Measurements from ENCODE around the gene MAPKBP1. TPM values are rescaled to one million over a fixed set of nuclear protein-coding genes. Genes with fewer than 3 reads are reported as not detected.
A peak's percentile ranks its signal among the peaks of the same experiment; 100 is the strongest.

The MAPKBP1 gene
- total RNA-seq, 1 donor from 2014 or later = 36.6 TPM

- Mint-ChIP-seq H3K27me3 (ENCODE audit: low read depth) (no peaks in the 10 kb centered on the region), H3K9me3 (no peaks in the 10 kb centered on the region), H3K4me1 (peaks cover 7% of the 10 kb centered on the region), H3K27ac (ENCODE audit: unreplicated experiment) (no peak overlapping the region), H3K36me3 (ENCODE audit: low read depth) (no peaks in the 10 kb centered on the region), H3K4me3 (no peak overlapping the region)
- DNase-seq (ENCODE audit: low read depth, low spot score) = no peak
- TF ChIP-seq, protein P1, sequence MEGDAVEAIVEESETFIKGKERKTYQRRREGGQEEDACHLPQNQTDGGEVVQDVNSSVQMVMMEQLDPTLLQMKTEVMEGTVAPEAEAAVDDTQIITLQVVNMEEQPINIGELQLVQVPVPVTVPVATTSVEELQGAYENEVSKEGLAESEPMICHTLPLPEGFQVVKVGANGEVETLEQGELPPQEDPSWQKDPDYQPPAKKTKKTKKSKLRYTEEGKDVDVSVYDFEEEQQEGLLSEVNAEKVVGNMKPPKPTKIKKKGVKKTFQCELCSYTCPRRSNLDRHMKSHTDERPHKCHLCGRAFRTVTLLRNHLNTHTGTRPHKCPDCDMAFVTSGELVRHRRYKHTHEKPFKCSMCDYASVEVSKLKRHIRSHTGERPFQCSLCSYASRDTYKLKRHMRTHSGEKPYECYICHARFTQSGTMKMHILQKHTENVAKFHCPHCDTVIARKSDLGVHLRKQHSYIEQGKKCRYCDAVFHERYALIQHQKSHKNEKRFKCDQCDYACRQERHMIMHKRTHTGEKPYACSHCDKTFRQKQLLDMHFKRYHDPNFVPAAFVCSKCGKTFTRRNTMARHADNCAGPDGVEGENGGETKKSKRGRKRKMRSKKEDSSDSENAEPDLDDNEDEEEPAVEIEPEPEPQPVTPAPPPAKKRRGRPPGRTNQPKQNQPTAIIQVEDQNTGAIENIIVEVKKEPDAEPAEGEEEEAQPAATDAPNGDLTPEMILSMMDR (conservative IDR thresholded peaks at IDR 0.05) = no peak
These were observed 34.8 kb downstream of the MAPKBP1 start for GRCh38 chr15:41809121-41809520.

- H3K4me1 Mint-ChIP-seq = peaks cover 7% of the 10 kb centered on the region
- no peaks in the 10 kb centered on the region for H3K36me3 Mint-ChIP-seq (ENCODE audit: low read depth)
- TF ChIP-seq, protein P1 (conservative IDR thresholded peaks at IDR 0.05) = no peak
- H3K9me3 Mint-ChIP-seq = no peaks in the 10 kb centered on the region
- DNase-seq (ENCODE audit: low read depth, low spot score) = no peak
- no peaks in the 10 kb centered on the region for H3K27me3 Mint-ChIP-seq (ENCODE audit: low read depth)
- H3K27ac Mint-ChIP-seq (ENCODE audit: unreplicated experiment) = no peak overlapping the region
- H3K4me3 Mint-ChIP-seq = no peak overlapping the region
These were observed 35.4 kb downstream of the MAPKBP1 start for GRCh38 chr15:41809526-41810220.

DNA sequence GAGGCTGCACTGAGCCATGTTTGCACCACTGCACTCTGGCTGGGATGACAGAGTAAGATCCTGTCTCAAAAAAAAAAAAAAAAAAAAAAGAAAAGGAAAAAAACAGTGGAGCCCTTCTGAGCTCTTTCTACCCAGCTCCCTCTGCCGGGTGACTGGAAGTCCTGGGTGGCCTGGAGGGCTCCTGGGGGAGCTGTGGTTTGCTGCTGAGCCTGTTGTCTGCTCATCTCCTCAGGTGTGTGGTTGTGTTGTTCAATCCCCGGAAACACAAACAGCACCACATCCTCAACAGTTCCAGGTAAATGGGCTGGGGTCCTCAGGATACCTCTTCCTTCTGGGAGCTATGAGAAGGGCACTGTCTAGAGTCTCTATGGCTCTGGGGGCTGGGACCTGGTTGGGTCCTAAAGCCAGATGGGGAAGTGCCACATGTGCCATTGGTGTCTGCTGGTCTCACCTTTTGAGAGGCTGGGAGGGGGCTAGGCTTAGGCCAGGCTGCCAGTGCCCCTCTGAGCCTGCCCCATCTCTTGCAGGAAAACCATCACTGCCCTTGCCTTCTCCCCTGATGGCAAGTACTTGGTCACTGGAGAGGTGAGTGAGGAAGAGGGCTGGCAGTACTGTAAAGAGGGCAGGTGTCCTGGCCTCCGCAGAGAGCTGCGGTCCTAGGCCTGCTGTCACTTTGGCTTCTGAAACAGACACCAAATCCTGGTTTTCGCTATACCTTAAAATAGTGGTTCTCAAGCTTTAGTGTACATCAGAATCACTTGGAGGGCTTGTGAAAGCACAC, 36.6 kb downstream of the MAPKBP1 start:
- peaks cover 6% of the 10 kb centered on the region for H3K4me1 Mint-ChIP-seq
- no peaks in the 10 kb centered on the region for H3K9me3 Mint-ChIP-seq
- H3K4me3 Mint-ChIP-seq = no peak overlapping the region
- no peak for DNase-seq (ENCODE audit: low read depth, low spot score)
- no peaks in the 10 kb centered on the region for H3K36me3 Mint-ChIP-seq (ENCODE audit: low read depth)
- no peaks in the 10 kb centered on the region for H3K27me3 Mint-ChIP-seq (ENCODE audit: low read depth)
- TF ChIP-seq, protein P1 (conservative IDR thresholded peaks at IDR 0.05) = no peak
- H3K27ac Mint-ChIP-seq (ENCODE audit: unreplicated experiment) = no peak overlapping the region

DNA sequence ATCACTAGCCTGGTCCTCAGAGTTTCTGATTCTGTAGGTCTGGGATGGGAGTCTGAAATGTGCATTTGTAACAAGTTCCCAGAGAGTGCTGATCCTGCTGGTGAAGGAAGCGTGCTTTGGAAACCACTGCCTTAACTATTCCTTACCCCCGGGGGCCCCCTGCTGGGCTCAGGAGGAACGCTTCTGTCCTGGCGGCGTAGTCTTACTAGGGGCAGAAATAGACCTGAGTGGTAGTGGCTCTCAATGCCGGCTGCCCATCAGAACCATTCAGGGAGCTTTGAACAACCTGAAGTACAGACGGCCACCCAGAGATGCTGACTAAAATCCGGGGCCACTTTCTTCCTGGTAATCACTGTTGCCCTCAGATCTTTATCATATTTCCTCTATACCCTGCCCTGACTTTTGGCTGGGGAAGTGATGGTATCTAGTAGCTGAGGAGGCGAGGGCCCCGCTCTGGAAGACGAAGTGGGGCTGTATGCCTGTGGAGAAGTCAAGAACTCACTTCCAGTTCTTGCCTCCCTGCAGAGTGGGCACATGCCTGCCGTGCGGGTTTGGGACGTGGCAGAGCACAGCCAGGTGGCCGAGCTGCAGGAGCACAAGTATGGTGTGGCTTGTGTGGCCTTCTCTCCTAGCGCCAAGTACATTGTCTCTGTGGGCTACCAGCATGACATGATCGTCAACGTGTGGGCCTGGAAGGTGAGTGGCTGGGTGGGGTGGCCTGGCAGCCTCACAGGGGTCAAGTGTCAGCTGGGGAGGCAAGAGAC, 37.3 kb downstream of the MAPKBP1 start:
- H3K36me3 Mint-ChIP-seq (ENCODE audit: low read depth) = no peaks in the 10 kb centered on the region
- DNase-seq (ENCODE audit: low read depth, low spot score) = peak; percentile 73
- peaks cover 4% of the 10 kb centered on the region for H3K4me1 Mint-ChIP-seq
- no peak overlapping the region for H3K27ac Mint-ChIP-seq (ENCODE audit: unreplicated experiment)
- TF ChIP-seq, protein P1 (conservative IDR thresholded peaks at IDR 0.05) = peak; percentile 90
- no peaks in the 10 kb centered on the region for H3K9me3 Mint-ChIP-seq
- H3K4me3 Mint-ChIP-seq = no peak overlapping the region
- no peaks in the 10 kb centered on the region for H3K27me3 Mint-ChIP-seq (ENCODE audit: low read depth)

- DNase-seq (ENCODE audit: low read depth, low spot score) = no peak
- Mint-ChIP-seq H3K27me3 (ENCODE audit: low read depth) (no peaks in the 10 kb centered on the region), H3K36me3 (ENCODE audit: low read depth) (no peaks in the 10 kb centered on the region), H3K27ac (ENCODE audit: unreplicated experiment) (no peak overlapping the region), H3K4me3 (no peak overlapping the region), H3K4me1 (peaks cover 4% of the 10 kb centered on the region), H3K9me3 (no peaks in the 10 kb centered on the region)
- TF ChIP-seq, protein P1 (conservative IDR thresholded peaks at IDR 0.05) = no peak
These were observed 38.6 kb downstream of the MAPKBP1 start for GRCh38 chr15:41812820-41813375.

All from neural crest cell (in vitro differentiated cells).